HG03039 (cell line): ENCODE results near the gene HS6ST2.

Source experiments
- ATAC-seq: cut with Tn5 transposase; IDR thresholded peaks from one replicate; pipeline ENCODE4 v1.9.1; 2021; ENCODE audit warnings: mild to moderate bottlenecking, moderate library complexity; ENCODE audit not compliant: unreplicated experiment

The HS6ST2 gene

GRCh38 chrX:132745593-132745992 is 212.8 kb downstream of the HS6ST2 start:
- no peak for ATAC-seq

DNA sequence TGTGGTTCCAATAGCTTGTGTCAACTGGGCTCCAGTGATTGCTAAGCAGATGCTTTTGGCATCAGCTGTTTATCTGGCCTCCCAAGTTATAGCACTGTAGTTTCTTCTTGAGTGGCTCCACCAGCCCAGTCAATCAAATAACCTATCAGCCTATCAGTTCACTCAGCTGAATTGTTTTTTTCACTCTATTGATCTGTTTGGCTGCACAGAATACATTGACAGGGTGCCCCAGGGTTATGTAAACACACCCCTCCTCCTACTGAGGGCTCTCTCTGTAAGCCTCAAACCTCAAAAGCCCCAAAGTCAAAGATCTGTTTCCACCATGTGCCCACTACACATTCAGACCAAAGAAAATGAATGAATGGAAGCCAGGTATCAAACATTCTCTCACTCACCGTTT is 214.0 kb downstream of the HS6ST2 start:
- no peak for ATAC-seq

DNA sequence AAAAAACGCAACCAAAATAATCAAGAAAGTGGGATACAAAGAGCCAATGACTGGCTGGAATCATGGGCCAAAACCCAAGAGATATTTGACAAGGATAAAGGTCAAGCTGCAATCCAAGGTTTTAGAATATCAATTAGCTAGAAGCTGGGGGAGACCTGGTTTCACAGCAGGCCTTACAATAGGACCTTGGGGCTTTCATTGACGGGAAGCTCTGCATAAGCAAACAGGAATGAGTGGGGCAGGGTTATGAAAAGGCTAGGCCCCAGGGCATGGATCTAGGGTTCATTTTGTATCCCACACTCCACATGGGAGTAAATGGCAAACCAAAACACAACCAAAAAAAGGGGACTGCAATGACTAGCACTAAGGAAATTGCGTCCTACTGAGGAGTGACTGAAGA is 215.3 kb downstream of the HS6ST2 start:
- no peak for ATAC-seq

- no peak for ATAC-seq
Observed at GRCh38 chrX:132742246-132742645, 216.2 kb downstream of the HS6ST2 start.

- no peak for ATAC-seq
Observed at GRCh38 chrX:132741689-132742088, 216.7 kb downstream of the HS6ST2 start.

DNA sequence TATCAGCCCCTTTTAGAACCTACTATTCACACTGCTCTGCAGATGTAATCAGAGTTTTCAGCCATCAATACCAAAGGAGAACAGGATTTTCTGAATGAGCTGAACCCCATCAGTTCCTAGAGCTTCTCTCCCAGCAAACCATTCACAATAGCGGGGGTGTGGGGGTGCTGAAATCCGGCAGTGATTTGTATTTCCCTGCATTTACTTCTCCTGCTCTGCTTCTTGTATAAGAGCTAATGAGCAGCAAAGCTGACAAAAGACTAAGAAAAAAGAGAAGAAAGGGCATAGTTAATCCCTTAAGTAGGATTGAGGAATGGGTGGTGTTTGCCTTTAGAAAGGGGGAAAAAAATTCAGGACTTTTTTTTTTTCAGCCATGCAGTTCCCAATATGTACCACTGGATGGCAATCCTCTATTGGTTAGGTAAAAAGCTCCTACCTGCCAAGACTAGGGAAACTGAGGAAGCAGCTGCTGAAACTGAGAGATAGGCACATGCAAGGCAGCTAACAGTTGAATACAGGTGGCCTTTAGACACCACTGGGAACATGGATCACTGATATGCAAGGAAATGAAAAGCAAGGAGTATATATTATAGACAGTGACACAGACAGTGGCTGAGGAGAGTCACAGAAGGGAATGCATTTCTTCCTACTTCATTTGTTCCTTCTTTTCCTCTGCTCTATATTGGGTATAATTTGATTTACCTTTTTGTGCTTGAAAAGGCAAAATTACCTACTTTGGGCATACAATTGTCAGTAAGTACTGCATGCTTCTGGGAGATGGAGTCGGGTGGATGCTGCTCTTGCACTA is 217.9 kb downstream of the HS6ST2 start:
- ATAC-seq, result no peak

DNA sequence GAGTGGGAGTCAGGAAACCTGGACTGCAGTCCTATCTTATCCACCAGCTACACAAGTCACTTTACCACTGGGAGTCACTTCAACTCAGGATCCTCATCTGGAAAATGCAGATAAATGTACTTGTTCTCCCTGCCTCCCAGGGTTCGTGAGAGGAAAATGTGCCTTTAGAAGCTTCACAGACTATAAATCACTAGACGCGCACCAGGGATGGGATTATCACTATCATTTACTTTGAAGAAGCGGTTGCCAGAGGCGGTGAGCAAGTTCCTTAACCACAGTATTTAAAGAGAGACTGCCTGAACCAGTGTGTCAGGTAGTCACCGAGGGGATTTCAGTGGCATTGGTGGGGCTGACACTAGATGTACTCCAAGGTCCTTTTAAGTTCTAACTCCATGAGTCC is 219.5 kb downstream of the HS6ST2 start:
- ATAC-seq, result no peak

DNA sequence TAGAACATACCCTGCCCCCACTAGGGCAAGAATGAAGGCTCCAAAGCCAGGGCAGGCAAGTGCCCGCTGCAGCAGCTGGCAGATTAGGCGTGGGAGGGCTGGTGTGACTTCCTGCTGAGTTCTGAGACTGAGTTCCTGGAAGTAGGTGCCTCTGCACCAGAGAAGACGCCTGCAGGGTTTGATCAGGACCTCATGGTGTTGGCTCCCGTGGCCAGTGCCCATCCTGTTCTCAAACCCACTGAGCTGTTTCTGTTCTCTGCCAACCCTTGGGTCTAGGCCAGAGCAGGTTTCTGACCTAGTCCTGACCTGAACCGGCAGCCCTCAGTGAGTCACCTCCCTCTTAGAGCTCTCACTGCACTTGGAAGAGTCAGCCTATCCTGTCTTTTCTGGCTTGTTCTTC is 220.7 kb downstream of the HS6ST2 start:
- ATAC-seq, result no peak

DNA sequence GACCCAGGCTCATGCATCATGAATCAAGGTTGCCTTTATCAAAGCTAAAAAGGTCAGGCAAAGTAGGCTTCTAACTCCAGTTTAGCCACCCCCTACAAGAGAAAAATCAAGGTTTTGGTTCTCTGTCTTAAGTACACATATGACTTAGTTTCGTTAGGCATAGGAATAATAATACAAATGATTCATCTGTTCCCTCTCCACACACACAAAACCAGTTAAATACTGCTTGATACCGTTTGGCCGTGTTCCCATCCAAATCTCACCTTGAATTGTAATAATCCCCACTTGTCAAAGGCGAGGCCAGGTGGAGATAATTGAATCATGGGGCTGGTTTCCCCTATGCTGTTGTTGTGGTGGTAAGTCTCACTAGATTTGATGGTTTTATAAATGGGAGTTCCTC is 226.2 kb downstream of the HS6ST2 start:
- no peak for ATAC-seq

GRCh38 chrX:132730726-132731125 is 227.7 kb downstream of the HS6ST2 start:
- no peak for ATAC-seq

GRCh38 chrX:132730266-132730665 is 228.2 kb downstream of the HS6ST2 start:
- ATAC-seq, result no peak

DNA sequence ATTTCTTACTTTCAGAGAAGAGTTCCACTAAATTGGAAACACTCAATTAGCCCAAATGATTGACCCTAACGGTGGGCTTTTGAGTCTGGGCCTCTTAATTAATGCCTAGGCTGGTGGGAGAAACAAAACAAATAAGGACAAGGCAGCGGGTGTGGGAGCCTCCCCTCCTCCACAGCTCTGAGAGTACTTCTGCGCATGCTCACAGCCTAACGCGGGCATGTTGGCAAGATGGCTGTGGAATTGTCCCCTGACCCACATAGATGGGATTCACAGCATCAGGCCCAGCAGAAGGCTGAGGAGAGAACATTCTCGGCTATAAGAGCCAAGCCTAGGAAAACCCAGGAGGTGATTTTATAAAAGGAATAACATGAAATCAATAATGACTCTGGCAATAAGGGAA is 230.1 kb downstream of the HS6ST2 start:
- ATAC-seq, result no peak

DNA sequence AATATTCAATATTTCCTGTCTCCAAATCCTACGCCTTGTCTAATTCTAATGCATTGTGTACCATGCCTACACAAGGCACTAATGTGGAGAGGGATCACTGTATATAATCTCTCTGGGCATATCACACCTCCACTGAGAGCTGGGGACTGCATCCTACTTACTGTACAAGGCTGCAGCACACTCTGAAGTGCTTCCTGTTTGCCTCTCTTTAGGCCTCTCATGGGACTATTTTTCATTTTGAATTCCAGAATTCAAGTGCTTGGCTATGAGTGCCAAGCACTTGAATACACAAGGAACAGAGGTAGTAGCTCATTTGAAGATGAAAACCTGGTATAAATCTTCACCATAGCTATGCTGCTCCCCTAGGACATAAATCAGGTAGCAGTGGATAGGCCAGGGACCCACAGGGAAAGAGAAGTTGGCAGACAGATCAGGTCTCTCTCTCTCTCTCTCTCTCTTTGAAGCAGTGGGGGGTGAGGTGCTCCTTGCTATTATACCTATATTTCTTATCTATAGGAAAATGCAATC is 239.9 kb downstream of the HS6ST2 start:
- no peak for ATAC-seq

DNA sequence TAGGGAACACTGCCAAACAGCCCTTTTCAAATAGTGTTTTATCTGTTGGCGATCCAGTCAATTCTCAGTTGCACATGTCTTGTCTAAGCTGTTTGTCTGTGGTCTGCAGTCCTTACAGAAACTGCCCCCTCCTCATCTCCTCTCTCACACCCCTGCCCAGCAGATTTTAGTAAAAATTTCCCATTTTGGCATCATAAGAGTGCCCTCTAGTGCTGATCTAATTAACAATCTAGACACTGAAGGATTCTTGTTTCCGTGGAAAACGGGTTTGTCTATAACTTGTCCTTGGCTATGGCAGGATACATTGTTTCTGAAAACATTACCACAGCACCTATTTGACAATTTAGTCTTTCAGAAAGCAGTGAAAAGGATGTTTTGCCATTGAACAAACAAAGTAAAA is 242.4 kb downstream of the HS6ST2 start:
- no peak for ATAC-seq

GRCh38 chrX:132714913-132715312 is 243.5 kb downstream of the HS6ST2 start:
- ATAC-seq, result no peak

DNA sequence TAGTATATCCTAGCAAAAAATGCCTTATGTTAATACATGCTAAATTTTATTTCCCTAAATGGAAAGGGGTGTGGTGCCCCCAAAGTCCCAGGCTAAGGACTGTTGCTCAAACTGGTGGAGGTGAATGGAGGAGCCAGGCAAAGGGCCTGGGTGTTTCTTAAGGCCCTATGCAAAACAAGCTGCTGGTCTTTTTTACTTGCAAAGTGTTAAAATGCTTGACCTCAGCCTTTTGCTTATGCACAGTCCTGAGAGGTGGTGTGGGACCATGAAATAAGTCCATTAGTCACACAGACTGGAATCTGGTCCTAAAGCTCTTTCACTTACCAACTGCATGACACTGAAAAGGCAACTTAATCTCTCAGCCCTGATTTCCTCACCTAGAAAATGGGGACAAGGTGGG is 246.1 kb downstream of the HS6ST2 start:
- no peak for ATAC-seq

GRCh38 chrX:132710656-132711155 is 247.7 kb downstream of the HS6ST2 start:
- ATAC-seq, result no peak

GRCh38 chrX:132708529-132708928 is 249.9 kb downstream of the HS6ST2 start:
- ATAC-seq, result no peak

GRCh38 chrX:132704769-132705168 is 253.7 kb downstream of the HS6ST2 start:
- ATAC-seq, result no peak

- ATAC-seq, result no peak
Observed at GRCh38 chrX:132694382-132694781, 264.0 kb downstream of the HS6ST2 start.

GRCh38 chrX:132692526-132692925 is 265.9 kb downstream of the HS6ST2 start:
- ATAC-seq, result no peak

DNA sequence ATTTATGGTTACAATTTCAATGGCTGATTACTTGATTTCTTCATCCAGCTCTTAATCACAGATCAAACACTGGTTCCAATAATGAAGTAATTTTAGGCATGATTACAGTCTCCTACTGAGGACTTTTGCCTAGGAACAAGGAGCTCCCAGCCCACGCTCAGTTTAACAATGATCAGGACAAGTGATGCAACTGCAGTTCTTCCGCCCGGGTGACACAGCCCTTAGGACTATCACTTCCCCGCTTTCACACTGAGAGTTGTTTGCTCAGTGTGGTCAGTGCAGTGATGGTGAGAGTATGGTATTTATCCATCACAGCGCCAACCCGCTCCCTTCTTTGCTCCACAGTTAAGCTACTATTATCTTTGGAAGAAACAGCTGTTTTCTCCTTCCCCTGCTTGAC is 266.4 kb downstream of the HS6ST2 start:
- ATAC-seq, result no peak
